Activated naive CD4-positive, alpha-beta T cell treated with anti-CD3 and anti-CD28 coated beads, Interleukin-2, amount 10 ng/mL, durations not matched to agents 7 days and 5 days (primary cell): ENCODE measurements around the gene RAB3B.
"Not testable (repeated sequence)": the region's sequence is repeated elsewhere in the genome, so short reads cannot be mapped to it uniquely, and the experiment has no call there.

Experiments used
- CTCF ChIA-PET: fragments of 350-600 bp; sonication (Branson Sonifier 250); formaldehyde crosslinking; loops from one replicate; lab custom pipeline; 2021; ENCODE audit warnings: antibody characterized with exemption; lab: Charles Lee
- DNase-seq: peaks from one replicate; pipeline ENCODE4 v3.0.0-alpha.2; 2020
- H3K27ac Mint-ChIP-seq: one replicate; pipeline ENCODE4 v1.8.0; 2021; ENCODE audit warnings: mild to moderate bottlenecking, moderate library complexity, mixed read lengths
- H3K27me3 Mint-ChIP-seq: one replicate; pipeline ENCODE4 v1.8.0; 2021; ENCODE audit warnings: mild to moderate bottlenecking, mixed read lengths
- H3K36me3 Mint-ChIP-seq: one replicate; pipeline ENCODE4 v1.8.0; 2021; ENCODE audit warnings: mixed read lengths
- H3K4me1 Mint-ChIP-seq: one replicate; pipeline ENCODE4 v1.8.0; 2021; ENCODE audit warnings: mixed read lengths
- H3K4me3 Mint-ChIP-seq: one replicate; pipeline ENCODE4 v1.8.0; 2021; ENCODE audit warnings: mild to moderate bottlenecking, moderate library complexity, mixed read lengths
- H3K9me3 Mint-ChIP-seq: one replicate; pipeline ENCODE4 v1.8.0; 2021; ENCODE audit warnings: mixed read lengths

RAB3B gene

GRCh38 chr1:52006081-52006553, 15.6 kb upstream of the RAB3B start:
- DNase-seq, H3K36me3 Mint-ChIP-seq, H3K4me3 Mint-ChIP-seq, H3K9me3 Mint-ChIP-seq, H3K4me1 Mint-ChIP-seq, H3K27ac Mint-ChIP-seq: not testable (repeated sequence)
- peaks cover 37% of the 10 kb centered on the region for H3K27me3 Mint-ChIP-seq
- CTCF ChIA-PET = interaction anchor here (1.4 kb wide), 1 partner anchor 109 kb away, joined by 5 read pairs; no protein-coding TSS in a partner anchor

- H3K4me1 Mint-ChIP-seq, H3K9me3 Mint-ChIP-seq, DNase-seq, H3K27ac Mint-ChIP-seq, H3K36me3 Mint-ChIP-seq, H3K4me3 Mint-ChIP-seq: not testable (repeated sequence)
- CTCF ChIA-PET = interaction anchor here (1.4 kb wide), 1 partner anchor 108 kb away, joined by 5 read pairs; no protein-coding TSS in a partner anchor
- H3K27me3 Mint-ChIP-seq = peaks cover 37% of the 10 kb centered on the region
Observed at GRCh38 chr1:52005548-52005947, 15.0 kb upstream of the RAB3B start.

GRCh38 chr1:52003877-52004276, 13.4 kb upstream of the RAB3B start:
- Mint-ChIP-seq H3K27me3 (peaks cover 31% of the 10 kb centered on the region), H3K9me3 (no peaks in the 10 kb centered on the region), H3K27ac (no peak overlapping the region), H3K36me3 (no peaks in the 10 kb centered on the region), H3K4me3 (no peak overlapping the region), H3K4me1 (no peaks in the 10 kb centered on the region)
- CTCF ChIA-PET = interaction anchor here (0.6 kb wide), 1 partner anchor 175 kb away, joined by 3 read pairs; no protein-coding TSS in a partner anchor
- no peak for DNase-seq

GRCh38 chr1:52002038-52002917, 11.8 kb upstream of the RAB3B start:
- peaks cover 30% of the 10 kb centered on the region for H3K27me3 Mint-ChIP-seq
- CTCF ChIA-PET = interaction anchor here (1.0 to 1.2 kb wide), 4 partner anchors 10 to 105 kb away, joined by 3 to 17 read pairs (median 3); no protein-coding TSS in a partner anchor

GRCh38 chr1:51998701-51999100, 8.2 kb upstream of the RAB3B start:
- Mint-ChIP-seq H3K4me1 (no peaks in the 10 kb centered on the region), H3K27ac (no peak overlapping the region), H3K36me3 (no peaks in the 10 kb centered on the region), H3K4me3 (no peak overlapping the region), H3K27me3 (peaks cover 13% of the 10 kb centered on the region), H3K9me3 (no peaks in the 10 kb centered on the region)
- DNase-seq = no peak
- CTCF ChIA-PET = interaction anchor here (1.4 kb wide), 1 partner anchor 75 kb away, joined by 4 read pairs; no protein-coding TSS in a partner anchor

More at GRCh38 chr1:52002038-52002917, 11.8 kb upstream of the RAB3B start:
- peak; percentile 52 for DNase-seq
- Mint-ChIP-seq H3K27ac (no peak overlapping the region), H3K4me3 (no peak overlapping the region), H3K9me3 (no peaks in the 10 kb centered on the region), H3K4me1 (no peaks in the 10 kb centered on the region), H3K36me3 (no peaks in the 10 kb centered on the region)

DNA sequence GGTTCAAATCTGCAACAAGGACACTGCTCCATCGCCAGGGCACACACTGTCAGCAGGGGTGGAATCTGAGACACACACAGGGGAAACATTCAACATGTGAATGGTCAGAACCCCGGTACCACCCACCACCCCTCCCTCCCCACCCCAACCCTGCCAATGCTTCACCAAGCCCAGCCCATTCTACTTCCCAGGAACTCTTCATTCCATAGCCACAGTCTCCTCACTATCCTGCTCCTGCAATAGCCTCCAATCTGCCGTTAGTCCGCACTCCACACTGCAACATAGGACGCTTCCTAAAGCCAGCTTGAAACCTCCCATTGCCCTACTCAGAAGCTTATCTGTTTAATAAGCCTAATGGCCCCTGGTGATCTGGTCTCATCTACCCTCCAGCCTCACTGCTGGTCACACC, 7.5 kb upstream of the RAB3B start:
- no peaks in the 10 kb centered on the region for H3K9me3 Mint-ChIP-seq
- H3K4me3 Mint-ChIP-seq = no peak overlapping the region
- no peak overlapping the region for H3K27ac Mint-ChIP-seq
- H3K27me3 Mint-ChIP-seq = peaks cover 14% of the 10 kb centered on the region
- DNase-seq = no peak
- H3K4me1 Mint-ChIP-seq = no peaks in the 10 kb centered on the region
- CTCF ChIA-PET = interaction anchor here (1.4 kb wide), 1 partner anchor 74 kb away, joined by 4 read pairs; no protein-coding TSS in a partner anchor
- no peaks in the 10 kb centered on the region for H3K36me3 Mint-ChIP-seq

GRCh38 chr1:51989582-51990477, 670 bp downstream of the RAB3B start:
- Mint-ChIP-seq H3K9me3 (no peaks in the 10 kb centered on the region), H3K27me3 (peaks cover 60% of the 10 kb centered on the region), H3K36me3 (no peaks in the 10 kb centered on the region), H3K4me1 (peaks cover 9% of the 10 kb centered on the region), H3K27ac (no peak overlapping the region), H3K4me3 (peak overlapping the region; percentile 46)
- CTCF ChIA-PET = interaction anchor here (0.6 kb wide), 1 partner anchor 75 kb away, joined by 3 read pairs; no protein-coding TSS in a partner anchor
- peak; percentile 21 for DNase-seq

- CTCF ChIA-PET = interaction anchor here (1.5 kb wide), 1 partner anchor 13 kb away, joined by 3 read pairs; no protein-coding TSS in a partner anchor
Observed at GRCh38 chr1:51988254-51988653, 2.2 kb downstream of the RAB3B start.

GRCh38 chr1:51986718-51987117, 3.8 kb downstream of the RAB3B start:
- no peak for DNase-seq
- peaks cover 9% of the 10 kb centered on the region for H3K4me1 Mint-ChIP-seq
- H3K4me3 Mint-ChIP-seq = no peak overlapping the region
- H3K27me3 Mint-ChIP-seq = peaks cover 41% of the 10 kb centered on the region
- no peaks in the 10 kb centered on the region for H3K36me3 Mint-ChIP-seq
- CTCF ChIA-PET = no interaction called here
- no peak overlapping the region for H3K27ac Mint-ChIP-seq
- no peaks in the 10 kb centered on the region for H3K9me3 Mint-ChIP-seq

More at GRCh38 chr1:51988254-51988653, 2.2 kb downstream of the RAB3B start:
- H3K27ac Mint-ChIP-seq = no peak overlapping the region
- no peak overlapping the region for H3K4me3 Mint-ChIP-seq
- H3K4me1 Mint-ChIP-seq = peaks cover 9% of the 10 kb centered on the region
- no peak for DNase-seq
- H3K27me3 Mint-ChIP-seq = peaks cover 54% of the 10 kb centered on the region
- H3K9me3 Mint-ChIP-seq = no peaks in the 10 kb centered on the region
- H3K36me3 Mint-ChIP-seq = no peaks in the 10 kb centered on the region

DNA sequence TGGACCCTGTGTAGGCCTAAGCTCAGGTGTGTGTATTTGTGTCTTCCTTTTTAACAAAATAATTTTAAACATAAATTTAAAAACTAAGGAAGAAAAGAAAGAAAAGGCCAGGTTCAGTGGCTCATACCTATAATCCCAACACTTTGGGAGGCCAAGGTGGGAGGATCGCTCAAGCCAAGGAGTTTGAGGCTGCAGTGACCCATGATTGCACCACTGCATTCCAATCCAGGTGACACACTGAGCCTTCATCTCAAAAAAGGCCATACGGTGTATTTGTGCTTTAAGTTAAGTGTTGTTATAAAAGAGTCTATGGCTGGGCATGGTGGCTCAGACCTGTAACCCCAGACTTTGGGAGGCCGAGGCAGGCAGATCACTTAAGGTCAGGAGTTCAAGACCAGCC, 8.3 kb downstream of the RAB3B start:
- Mint-ChIP-seq H3K27me3 (peaks cover 16% of the 10 kb centered on the region), H3K4me3 (no peak overlapping the region)

DNA sequence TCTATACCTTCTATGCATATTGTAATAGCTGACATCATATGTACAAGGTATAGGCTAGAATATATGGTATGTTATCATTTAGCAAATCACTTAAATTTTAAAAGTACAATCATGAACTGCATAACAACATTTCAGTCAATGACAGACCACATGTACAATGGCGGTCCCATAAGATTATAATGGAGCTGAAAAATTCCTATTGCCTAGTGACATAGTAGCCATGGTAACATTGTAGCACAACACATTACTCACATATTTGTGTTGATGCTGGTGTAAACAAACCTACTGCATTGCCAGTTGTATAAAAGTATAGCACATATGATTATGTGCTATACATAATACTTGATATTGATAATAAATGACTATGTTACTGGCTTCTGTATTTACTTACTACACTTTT, 8.9 kb downstream of the RAB3B start:
- Mint-ChIP-seq H3K36me3 (no peaks in the 10 kb centered on the region), H3K27me3 (peaks cover 17% of the 10 kb centered on the region), H3K4me3 (no peak overlapping the region), H3K27ac (no peak overlapping the region), H3K4me1 (no peaks in the 10 kb centered on the region), H3K9me3 (no peaks in the 10 kb centered on the region)
- DNase-seq = no peak
- CTCF ChIA-PET = interaction anchor here (1.0 kb wide), 1 partner anchor 20 kb away, joined by 3 read pairs; no protein-coding TSS in a partner anchor

More for the DNA sequence above, 8.3 kb downstream of the RAB3B start:
- Mint-ChIP-seq H3K4me1 (no peaks in the 10 kb centered on the region), H3K9me3 (no peaks in the 10 kb centered on the region), H3K27ac (no peak overlapping the region), H3K36me3 (no peaks in the 10 kb centered on the region)
- DNase-seq = no peak
- CTCF ChIA-PET = no interaction called here

GRCh38 chr1:51978099-51978498, 12.4 kb downstream of the RAB3B start:
- no peaks in the 10 kb centered on the region for H3K9me3 Mint-ChIP-seq
- no peak for DNase-seq
- no peak overlapping the region for H3K4me3 Mint-ChIP-seq
- H3K4me1 Mint-ChIP-seq = no peaks in the 10 kb centered on the region
- H3K36me3 Mint-ChIP-seq = no peaks in the 10 kb centered on the region
- no peak overlapping the region for H3K27ac Mint-ChIP-seq
- H3K27me3 Mint-ChIP-seq = peaks cover 15% of the 10 kb centered on the region
- CTCF ChIA-PET = no interaction called here

- H3K4me1 Mint-ChIP-seq = no peaks in the 10 kb centered on the region
- DNase-seq = no peak
- no peak overlapping the region for H3K27ac Mint-ChIP-seq
- peaks cover 15% of the 10 kb centered on the region for H3K27me3 Mint-ChIP-seq
- CTCF ChIA-PET = no interaction called here
- H3K36me3 Mint-ChIP-seq = no peaks in the 10 kb centered on the region
- no peak overlapping the region for H3K4me3 Mint-ChIP-seq
- no peaks in the 10 kb centered on the region for H3K9me3 Mint-ChIP-seq
Observed at GRCh38 chr1:51976846-51977602, 13.5 kb downstream of the RAB3B start.
